ENCODE results near the gene CDC14B.

Gene CDC14B

DNA sequence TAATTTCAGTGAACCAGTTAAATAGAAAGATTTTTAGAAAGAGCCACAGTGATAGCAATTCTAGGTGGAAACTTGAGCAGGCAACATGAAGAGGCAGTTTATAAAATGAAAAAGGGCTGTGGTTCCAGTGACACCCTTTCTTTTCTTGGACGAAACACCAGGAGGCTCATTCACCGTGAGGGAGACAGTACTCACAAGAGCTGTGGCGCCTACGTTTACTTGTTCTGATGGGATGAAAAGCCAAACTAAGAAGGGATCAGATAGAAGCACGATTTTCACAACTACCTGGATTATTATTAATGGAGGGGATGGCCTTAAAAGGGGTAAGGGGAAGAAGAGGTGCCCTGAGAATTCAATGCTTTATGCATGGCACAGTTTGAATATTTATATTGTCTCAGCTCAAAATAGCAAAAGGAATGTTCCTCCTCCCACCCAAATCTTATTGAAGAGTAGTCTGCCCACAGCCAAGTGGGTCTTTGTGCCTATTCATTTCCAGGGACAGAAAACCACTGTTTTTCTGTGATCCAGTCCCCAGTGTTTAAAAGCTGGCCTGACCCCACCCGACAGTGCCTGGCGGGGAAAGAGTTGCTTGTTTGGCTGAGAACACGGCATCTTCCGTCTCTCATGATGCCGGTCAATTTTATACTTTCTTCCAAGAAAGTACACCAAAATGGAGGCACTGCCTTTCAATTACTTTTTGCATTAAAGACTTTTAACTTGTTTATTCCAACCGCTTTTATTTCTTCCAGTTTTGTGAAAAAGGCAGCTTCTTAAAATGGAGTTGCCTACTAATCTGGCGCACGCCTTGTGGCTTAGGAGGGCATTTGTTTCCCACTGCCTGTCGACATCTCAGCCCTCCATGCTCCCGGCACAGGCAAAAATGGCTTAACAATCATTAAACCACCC, 117.8 kb downstream of the CDC14B start:
- DNase-seq (ENCODE audit: low spot score) = no peak

DNA sequence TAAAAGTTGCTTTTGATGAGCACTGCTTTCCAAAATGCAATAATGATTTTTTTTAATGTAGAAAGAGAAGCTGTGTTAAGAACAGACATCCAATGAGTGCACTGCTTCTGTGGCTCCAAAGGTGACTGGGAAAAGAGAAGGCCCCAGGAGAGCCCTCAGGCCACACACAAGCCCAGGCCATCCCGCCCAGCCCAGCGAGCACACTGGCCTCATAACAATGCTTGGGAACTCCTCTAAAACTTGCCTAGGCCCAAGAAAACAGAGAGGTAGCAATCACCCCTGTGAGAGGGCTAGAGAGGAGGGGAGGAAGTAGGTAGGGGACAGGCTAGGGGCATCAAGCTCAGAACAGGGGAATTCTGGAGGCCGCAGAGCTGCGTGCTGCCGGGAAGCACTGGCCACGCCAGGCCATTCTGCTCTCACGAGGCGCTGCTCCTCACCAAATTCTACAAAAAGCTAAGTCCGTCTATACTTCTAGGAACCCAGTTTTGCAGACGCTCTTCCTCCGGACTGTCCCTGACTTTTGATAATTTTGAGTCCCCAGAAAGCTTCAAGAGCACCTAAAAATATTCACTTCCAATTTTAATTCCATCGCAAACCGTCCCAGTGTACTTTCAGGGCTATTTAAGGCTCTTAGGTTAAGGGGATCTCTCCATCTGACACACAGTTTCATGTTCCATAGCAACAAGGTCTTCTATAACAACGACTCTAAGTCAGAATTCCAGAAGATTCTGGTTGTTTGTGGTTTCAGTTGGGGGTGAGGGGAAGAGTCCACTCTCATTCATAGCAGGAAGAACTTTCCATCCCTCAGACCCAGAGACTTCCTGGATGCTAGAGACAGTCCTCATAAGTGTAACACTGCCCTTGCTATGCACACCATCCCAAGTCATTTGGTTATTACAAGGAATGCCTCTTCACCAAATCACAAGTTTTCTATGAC, 118.7 kb downstream of the CDC14B start:
- DNase-seq (ENCODE audit: low spot score) = peak; percentile 52

DNA sequence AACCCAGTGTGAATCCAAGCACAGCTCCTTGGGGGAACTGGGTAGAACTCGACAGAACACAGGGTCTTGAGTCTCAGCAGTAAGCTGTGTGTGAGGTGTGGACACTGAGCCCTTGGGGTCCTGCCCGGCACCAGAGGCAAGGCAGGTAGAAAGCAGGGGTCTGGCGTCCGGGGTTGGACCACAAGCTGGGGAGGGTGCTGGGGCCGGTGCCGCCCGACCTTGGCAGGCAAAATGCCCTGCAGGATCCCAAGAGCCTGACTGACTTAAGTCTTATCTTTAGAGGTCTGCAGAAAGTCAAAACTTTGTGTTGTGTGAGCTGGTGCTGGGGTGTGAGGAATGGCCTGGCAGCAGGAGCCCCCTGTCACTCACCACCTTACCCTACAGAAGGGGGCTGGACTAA, 120.4 kb downstream of the CDC14B start:
- no peak for DNase-seq (ENCODE audit: low spot score)

DNA sequence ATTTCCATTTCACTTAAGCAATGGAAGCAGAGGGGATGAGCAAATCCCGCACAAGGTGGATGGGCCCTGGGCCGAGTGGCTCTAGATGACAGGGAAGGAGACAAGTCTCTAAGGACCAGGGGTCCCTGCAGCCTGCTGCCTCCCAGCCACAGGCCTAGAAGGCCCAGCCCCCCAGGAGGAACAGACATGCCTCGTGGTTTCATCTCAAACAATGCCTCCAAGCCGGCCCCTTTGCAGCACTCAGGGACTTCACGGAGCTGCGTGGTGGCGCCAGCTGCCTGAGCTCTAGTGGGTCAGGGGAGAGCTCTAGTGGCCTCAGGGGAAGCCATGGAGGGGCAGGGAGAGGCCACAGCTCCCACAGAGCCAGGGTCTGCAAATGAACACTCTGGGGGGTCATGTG, 120.8 kb downstream of the CDC14B start:
- DNase-seq (ENCODE audit: low spot score) = no peak

DNA sequence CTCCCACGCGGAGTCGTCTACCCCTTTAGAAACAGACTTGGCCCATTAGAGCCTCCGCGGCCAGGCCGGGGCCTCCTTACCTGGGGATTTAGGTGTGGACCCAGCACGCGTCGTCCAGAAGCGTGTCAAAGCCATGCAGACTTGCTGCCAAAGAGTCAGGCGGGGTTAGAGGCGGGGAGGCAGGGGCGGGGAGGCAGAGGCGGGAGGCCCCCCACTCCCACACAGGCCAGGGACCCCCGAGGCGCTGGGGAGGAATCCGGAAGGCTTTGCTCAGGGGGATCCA, 122.6 kb downstream of the CDC14B start:
- no peak for DNase-seq (ENCODE audit: low spot score)

DNA sequence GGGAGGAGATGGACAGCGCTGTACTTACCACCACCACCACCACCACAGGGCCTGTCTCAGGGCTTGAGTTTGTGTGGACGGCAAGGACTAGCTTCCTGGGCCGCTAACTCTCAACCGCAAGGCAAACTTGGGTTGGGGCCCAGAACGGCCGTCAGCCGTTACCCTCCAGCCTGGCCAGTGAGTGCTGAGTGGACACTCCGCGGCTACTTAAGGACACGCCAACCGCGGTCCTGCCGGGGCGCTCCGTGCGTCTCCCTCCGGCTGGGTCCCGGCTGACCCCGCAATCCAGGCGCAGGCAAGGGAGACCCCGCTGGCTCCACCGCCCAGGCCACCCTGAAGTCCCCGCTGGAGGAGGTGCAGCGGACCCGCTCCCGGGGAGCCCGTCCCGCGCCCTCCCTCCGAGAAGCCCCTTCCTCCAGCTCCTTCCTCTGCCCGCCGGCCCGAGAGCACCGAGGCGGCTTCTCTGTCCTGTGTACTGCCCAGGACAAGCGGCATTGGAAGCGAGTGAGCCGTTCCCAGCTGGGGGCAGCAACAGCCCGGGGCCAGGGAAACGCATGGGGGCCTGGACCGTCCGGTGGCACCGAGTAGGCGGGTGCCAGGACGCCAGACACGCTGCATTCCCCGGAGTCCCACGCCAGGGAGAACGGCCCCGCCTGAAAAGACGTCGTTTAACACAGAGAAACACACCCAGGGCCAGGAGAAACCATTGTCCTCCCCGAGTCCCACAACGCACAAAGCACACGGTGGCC, 123.1 kb downstream of the CDC14B start:
- no peak for DNase-seq (ENCODE audit: low spot score)

DNA sequence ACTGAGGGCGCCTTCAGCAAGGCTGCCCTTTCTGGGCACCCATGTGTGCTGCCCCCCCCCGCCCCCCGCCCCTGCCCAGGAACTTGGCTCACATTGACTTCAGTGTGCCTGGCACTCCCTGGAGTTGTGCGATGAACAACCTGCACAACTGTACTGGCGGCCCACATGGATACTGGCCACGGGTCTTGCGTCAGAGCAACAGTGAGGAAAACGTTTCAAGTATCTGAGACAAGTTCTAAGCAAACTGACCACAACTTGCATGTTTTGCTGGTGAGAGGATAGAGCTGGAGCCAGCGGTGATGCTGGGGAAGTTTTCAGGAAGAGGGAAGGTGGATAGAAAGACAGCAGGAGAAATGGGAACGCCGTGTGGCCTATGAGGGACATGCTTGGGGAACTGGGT, 124.3 kb downstream of the CDC14B start:
- DNase-seq (ENCODE audit: low spot score) = peak; percentile 86

DNA sequence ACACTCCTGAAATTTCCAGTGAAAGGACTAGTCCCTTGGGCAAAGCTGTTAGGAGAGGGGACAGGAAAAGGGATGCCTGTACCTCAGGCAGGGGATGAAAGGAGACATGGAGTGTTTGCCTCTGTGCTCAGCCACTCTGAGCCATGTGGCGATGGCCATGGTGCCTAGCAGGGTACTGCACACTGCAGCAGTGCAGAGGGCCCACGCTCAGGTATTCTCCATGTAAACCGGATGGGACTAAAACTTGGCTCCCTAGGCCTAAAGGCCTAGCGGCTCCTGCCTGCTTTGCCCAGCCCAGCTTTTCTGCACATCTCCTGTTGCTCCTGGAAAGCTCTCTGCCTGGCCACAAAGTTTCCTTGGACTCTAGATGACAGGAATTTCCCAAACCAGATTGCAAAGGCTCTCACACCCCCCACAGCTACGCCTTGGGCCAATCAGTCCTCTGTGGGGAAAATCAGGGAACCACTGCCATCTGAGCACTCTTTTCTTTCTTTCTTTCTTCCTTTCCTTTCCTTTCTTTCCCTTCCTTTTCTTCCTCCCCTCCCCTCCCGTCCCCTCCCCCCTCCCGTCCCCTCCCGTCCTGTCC, 125.3 kb downstream of the CDC14B start:
- no peak for DNase-seq (ENCODE audit: low spot score)

DNA sequence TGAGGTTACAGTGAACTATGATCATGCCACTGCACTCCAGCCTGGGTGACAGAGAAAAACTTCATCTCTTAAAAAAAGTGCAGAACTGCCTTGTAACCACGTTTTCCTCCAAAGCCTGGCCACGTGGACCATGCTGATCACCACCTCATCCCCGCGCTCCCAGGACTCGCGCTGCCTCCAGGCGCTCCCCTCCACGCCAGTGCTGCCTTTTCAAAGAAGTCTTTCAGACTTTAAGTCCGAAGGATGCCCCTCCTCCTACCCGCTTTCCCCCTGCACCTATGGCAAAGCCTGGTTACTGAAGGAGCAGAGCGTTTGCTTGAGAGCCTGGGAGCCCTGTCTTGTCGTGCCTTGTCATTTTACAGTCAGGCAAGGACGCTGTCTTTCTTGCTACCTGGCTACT, 125.9 kb downstream of the CDC14B start:
- DNase-seq (ENCODE audit: low spot score) = no peak

DNA sequence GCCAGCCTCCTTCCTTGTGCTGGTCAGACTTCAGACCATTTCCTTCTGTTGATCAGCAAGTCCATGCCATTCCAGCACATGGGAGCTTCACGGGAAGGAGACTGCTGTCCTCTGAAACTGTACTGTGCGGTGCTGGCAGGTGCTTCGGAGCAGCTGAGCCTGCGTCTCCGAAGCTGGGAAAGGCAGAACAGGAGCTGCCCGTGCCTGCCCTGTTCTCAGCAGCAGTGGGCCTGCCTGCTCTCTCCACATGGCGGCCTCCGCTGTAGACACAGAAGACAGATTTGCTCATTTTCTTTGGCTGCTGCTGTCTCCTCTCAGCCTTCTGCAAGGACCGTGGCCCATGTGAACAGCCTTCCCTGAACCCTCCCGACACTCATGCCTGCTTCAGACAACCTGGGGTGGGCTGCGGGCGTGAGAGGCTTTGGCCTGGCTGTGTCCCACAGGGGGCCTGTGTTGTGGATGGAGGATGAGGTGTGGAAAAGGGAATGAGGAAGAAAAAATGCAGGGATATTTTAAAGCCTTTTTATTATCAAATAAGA, 126.6 kb downstream of the CDC14B start:
- DNase-seq (ENCODE audit: low spot score) = no peak

DNA sequence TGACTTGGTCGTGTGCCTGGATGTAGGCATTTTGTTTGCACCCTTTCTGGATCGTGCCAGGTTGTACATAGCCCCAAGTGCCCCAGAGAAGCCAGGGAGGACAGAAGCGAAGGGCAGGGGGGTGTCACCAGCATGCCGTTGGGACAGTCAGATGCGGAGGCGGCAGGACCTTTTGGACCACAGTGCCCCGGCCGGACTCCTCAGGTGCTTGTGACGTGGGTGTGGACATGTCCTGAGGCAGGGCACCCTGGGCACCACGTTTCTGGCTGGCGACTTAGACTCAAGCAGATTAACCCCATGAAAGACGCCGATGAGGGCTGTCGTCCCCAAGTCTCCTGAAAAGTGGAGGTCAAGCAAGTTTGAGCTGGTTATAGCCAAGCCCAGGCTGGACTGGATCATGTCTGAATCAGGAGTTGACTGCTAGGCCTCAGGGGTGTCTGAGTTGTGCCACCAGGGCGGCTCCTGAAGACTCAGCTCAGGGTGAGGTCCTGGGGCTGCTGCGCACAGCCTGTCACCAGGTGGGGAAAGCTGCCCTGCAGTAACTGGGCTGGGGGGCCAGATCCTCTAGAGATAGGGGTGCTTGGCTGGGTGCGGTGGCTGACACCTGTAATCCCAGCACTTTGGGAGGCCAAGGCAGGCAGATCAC, 127.6 kb downstream of the CDC14B start:
- no peak for DNase-seq (ENCODE audit: low spot score)

DNA sequence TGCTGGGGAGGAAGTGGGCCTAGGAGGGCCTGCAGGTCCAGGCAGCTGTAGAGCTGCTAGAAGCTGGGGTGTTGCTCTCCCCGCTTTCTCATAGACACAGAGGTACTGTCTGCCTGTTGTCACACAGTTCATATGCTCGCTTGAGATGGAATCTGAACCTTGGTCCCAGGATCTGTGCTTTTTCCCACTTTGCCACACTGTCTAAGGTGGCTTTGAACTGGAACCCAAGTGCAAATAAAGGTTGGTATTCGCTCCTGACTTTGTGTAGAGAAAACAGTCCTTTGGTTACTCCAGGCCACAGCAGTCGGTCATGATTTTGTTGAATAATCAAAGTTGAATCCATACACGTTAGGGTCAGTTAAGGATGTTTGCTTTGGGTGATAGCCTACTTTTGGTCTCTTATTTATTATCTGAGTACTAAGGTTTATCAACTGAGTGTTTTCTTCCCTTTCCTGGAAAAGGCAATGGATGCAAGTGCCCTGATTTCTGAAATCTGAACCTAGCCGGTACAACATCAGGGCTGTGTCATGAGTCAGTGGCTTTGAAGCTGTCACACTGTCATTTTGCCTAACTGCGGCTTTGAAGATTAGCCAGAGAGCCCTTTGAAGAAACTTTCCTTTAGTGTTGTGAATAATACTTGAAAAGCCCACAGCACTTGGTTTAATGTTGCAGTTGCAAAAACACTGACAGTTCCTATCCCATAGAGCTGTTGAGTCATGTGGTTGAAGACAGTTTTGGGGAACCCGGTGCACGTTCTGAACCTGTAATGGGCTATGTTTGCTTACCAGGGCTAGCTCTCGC, 128.4 kb downstream of the CDC14B start:
- DNase-seq (ENCODE audit: low spot score) = peak; percentile 31

DNA sequence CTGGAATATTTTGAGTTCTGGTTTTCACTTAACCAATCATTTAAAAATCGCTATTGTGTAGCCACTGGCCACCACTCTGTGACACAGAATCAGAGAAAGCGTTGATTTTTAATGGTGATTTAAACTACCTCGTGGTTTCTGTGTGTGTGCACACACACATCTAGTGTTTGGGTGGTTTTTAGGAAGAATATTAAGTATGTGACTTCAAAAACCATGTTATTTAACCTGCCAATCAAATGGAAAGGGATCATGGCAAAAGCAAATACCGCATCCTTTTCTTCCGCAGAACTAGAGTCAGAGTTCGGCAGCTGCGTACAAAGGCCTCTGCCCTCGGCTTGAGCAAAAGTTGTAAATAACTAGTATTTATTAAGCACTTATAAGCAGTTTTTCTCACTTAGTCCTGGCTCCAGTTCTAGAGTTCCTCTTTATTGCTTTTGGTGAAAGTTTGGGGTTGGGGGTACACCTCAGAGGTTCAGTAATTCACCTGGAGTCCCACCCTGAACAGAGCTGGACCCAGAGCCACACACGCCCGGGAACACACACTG, 129.0 kb downstream of the CDC14B start:
- no peak for DNase-seq (ENCODE audit: low spot score)

DNA sequence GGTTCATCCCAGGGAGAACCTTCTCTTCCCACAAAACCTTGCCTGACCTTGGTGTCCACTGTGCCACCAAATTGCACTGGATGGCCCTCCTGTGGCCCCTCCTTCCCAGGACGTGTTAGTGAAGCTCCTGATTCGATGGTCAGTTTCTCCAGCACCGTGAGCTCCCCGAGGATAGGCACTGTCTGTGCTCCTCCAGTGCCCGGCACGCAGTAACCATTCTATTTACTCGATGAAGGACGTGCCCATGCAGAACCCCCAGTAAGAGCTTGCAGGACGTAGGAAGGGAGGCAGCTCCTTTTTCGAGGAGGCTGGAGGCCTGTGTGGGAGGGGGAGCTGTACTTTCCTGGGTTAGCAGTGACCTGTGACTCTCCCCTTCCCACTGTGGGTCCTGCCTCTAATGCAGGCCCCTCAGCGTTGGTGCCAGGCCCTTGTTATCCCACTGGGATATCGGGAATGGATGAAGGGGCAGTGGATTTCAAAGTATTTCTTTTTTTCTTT, 130.1 kb downstream of the CDC14B start:
- no peak for DNase-seq (ENCODE audit: low spot score)

DNA sequence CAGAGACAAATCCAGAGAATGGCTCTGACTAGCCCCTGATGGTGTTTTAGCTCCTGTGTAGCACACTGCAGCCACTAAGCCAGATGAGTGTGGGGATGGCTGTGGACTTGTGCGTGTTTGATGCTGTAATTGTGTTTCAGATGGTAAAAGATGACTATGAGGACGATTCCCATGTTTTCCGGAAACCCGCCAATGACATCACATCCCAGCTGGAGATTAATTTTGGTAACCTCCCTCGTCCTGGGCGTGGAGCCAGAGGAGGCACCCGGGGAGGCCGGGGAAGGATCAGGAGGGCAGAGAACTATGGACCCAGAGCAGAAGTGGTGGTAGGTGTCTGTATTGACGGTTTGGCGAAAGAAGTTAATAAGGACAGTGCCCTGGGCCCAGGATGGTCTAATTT, 131.7 kb downstream of the CDC14B start:
- DNase-seq (ENCODE audit: low spot score) = peak; percentile 54

DNA sequence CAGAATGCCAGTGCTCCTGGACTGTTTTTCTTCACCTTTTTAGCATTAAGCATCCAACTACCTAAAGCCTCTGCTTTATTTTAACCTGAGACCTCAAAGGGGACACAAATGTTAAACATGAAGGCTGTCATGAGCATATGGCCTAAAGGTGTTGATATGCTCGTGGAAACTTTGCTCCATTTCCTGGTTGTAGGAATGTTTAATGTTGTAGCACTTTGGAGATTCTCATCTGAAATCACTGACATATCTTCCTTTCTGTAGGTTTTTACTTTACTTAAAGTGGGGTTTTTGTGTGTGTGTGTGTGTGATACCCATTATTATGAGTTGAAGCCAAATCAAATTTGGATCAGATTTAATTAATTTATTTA, 132.6 kb downstream of the CDC14B start:
- no peak for DNase-seq (ENCODE audit: low spot score)

DNA sequence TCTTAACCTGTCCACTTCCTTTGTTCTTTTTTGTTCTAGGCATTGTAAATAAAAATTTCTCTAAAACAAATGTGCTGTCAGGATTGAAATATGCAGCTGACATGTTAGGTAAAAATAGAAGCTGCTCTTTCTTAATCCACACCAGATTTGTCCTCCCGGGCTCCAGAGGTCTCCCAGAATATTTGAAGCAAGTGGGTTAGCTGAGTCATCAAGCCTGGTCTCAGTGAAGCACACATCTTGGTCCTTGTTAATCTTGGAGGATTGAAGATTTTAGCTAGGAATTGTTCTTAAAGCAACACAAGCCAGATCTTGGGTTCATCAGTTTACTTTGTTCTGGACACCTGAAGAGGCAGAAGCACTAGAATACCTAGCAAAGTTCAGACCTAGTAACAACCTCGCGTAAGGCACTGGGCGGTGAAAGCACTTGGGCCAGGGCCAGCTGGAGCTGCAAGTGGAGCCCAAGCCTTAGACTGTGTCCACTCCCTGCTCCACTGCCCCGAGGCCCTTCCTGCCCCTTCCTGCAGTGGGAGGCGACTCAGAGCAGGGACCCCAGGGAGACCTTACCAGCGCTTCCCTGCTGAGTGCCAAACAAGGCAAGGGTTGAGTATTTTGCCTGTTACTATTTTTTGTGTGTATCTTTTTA, 133.1 kb downstream of the CDC14B start:
- peak; percentile 91 for DNase-seq (ENCODE audit: low spot score)

DNA sequence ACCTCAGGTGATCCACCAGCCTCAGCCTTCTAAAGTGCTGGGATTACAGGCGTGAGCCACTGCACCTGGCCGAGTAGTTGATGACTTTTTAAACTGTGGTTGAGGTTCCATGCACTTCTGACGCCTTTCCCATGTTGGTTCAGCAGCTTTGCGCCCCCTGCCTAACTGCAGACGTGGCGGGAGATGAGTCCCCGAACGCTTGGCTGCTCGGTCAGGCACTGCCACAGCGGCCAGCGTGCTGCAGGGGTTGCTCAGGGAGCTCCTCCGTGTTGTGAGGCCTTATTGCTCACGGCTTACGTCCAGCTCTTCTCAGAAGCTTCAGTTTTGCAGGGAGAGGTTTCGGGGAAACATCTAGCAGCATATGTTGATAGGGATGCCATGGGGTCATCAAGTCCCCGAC, 134.4 kb downstream of the CDC14B start:
- no peak for DNase-seq (ENCODE audit: low spot score)

DNA sequence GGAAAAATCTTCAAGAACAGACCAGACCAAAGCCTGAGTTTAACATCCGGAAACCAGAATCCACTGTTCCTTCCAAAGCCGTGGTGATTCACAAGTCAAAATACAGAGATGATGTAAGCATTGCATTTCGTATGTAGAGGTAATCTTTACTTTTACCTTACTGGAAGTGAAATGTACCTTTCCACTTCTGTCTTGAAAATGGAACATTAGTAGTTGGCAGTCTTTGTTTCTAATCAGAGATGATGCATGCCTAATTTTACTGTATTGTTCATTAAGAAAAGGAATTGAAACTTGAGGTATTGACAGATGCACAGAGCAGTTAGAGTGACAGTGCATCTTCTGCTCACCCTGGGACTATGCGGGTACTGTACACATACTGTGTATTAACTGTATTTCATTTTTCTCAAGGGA, 135.1 kb downstream of the CDC14B start:
- no peak for DNase-seq (ENCODE audit: low spot score)
